Naive thymus-derived CD4-positive, alpha-beta T cell (primary cell): Measurements from ENCODE around the gene INF2. TPM values are rescaled to one million over a fixed set of nuclear protein-coding genes. Genes with fewer than 3 reads are reported as not detected.

Experiments
- ATAC-seq: fragments of 150-1000 bp; cut with Tn5 transposase; 2 replicates; pipeline ENCODE4 v1.10.0; 2021; ENCODE audit warnings: mild to moderate bottlenecking, moderate library complexity
- CTCF ChIA-PET: fragments of 350-600 bp; sonication (Branson Sonifier 250); formaldehyde crosslinking; loops from one replicate; lab custom pipeline; 2021; ENCODE audit warnings: antibody characterized with exemption; lab: Charles Lee
- POLR2A ChIA-PET: fragments of 350-600 bp; sonication (Branson Sonifier 250); formaldehyde crosslinking; loops from one replicate; lab custom pipeline; 2021; ENCODE audit warnings: antibody characterized with exemption, inconsistent platforms; lab: Charles Lee
- DNase-seq, 9 donors: peaks; one replicate each; pipeline versions ENCODE4 v3.0.0 to v3.0.0-alpha.2; 2020 to 2022; ENCODE audit warnings: mixed read lengths in 1 of 9
- H3K27ac ChIP-seq: one replicate; pipeline ENCODE4 v1.7.0; 2013; ENCODE audit warnings: mild to moderate bottlenecking, low read depth, low read length, moderate library complexity
- H3K27me3 ChIP-seq, 2 donors: one replicate each; pipeline ENCODE4 v1.7.0; 2013; ENCODE audit warnings: low read length in 2 of 2, mild to moderate bottlenecking in 2 of 2, moderate library complexity in 2 of 2; ENCODE audit not compliant: control insufficient read depth in 2 of 2, insufficient read depth in 2 of 2
- H3K36me3 ChIP-seq, 3 experiments: 1 replicate in 2 of 3; 2 replicates in 1 of 3; pipeline ENCODE4 v1.7.0; 2013; ENCODE audit warnings: low read length in 3 of 3, mild to moderate bottlenecking in 3 of 3, moderate library complexity in 1 of 3; ENCODE audit not compliant: insufficient read depth in 3 of 3, control insufficient read depth in 2 of 3
- H3K4me1 ChIP-seq, 2 donors: one replicate each; pipeline ENCODE4 v1.7.0; 2013; ENCODE audit warnings: low read length in 2 of 2, mild to moderate bottlenecking in 2 of 2, moderate library complexity in 1 of 2; ENCODE audit not compliant: control insufficient read depth in 2 of 2, insufficient read depth in 2 of 2
- H3K4me3 ChIP-seq: 2 replicates; pipeline ENCODE4 v1.7.0; 2013; ENCODE audit warnings: mild to moderate bottlenecking, low read length
- H3K9me3 ChIP-seq, 3 experiments: 1 replicate in 2 of 3; 2 replicates in 1 of 3; pipeline ENCODE4 v1.7.0; 2013; ENCODE audit warnings: low read length in 3 of 3; ENCODE audit not compliant: control insufficient read depth in 2 of 3
- H3K27ac Mint-ChIP-seq, 9 donors: one replicate each; pipeline ENCODE4 v1.8.0; 2020 to 2022; ENCODE audit warnings: mixed read lengths in 9 of 9, mild to moderate bottlenecking in 8 of 9, moderate library complexity in 5 of 9, inconsistent platforms in 2 of 9
- H3K27me3 Mint-ChIP-seq, 5 donors: one replicate each; pipeline ENCODE4 v1.8.0; 2021 to 2022; ENCODE audit warnings: mixed read lengths in 5 of 5, mild to moderate bottlenecking in 1 of 5
- H3K36me3 Mint-ChIP-seq, 5 donors: one replicate each; pipeline ENCODE4 v1.8.0; 2020 to 2022; ENCODE audit warnings: mixed read lengths in 5 of 5, mild to moderate bottlenecking in 3 of 5, inconsistent platforms in 1 of 5
- H3K4me1 Mint-ChIP-seq, 7 donors: one replicate each; pipeline ENCODE4 v1.8.0; 2020 to 2022; ENCODE audit warnings: mixed read lengths in 7 of 7, mild to moderate bottlenecking in 3 of 7, inconsistent platforms in 1 of 7
- H3K4me3 Mint-ChIP-seq, 10 donors: one replicate each; pipeline ENCODE4 v1.8.0; 2020 to 2022; ENCODE audit warnings: mild to moderate bottlenecking in 10 of 10, mixed read lengths in 10 of 10, moderate library complexity in 6 of 10, inconsistent platforms in 2 of 10
- H3K9me3 Mint-ChIP-seq, 11 donors: one replicate each; pipeline ENCODE4 v1.8.0; 2020 to 2022; ENCODE audit warnings: mixed read lengths in 11 of 11, mild to moderate bottlenecking in 4 of 11, inconsistent platforms in 1 of 11, moderate library complexity in 1 of 11
- intact Hi-C, 2 donors: fragments of 100-400 bp; cut with micrococcal nuclease; formaldehyde crosslinking; loops; one replicate each; pipeline ENCODE4 v1.15.1; 2023
- polyA plus RNA-seq, 2 donors: library from polyadenylated mRNA; unstranded; fragments of 300-500 nt; fragmentation: Illumina TruSeq; gene quantifications; one replicate each; pipeline ENCODE4 v1.2.3, GENCODE V29; 2021
- total RNA-seq, 6 experiments: library from RNA in 5 of 6; stranded (reverse) in 5 of 6; gene quantifications; 1 replicate in 5 of 6; 2 replicates in 1 of 6; pipeline ENCODE4 v1.2.3 and lab custom pipeline; 2021 to 2026

The INF2 gene
- total and polyA plus RNA-seq, 7 experiments from 2014 or later = 5.8 to 140 (median 75.1) TPM

DNA sequence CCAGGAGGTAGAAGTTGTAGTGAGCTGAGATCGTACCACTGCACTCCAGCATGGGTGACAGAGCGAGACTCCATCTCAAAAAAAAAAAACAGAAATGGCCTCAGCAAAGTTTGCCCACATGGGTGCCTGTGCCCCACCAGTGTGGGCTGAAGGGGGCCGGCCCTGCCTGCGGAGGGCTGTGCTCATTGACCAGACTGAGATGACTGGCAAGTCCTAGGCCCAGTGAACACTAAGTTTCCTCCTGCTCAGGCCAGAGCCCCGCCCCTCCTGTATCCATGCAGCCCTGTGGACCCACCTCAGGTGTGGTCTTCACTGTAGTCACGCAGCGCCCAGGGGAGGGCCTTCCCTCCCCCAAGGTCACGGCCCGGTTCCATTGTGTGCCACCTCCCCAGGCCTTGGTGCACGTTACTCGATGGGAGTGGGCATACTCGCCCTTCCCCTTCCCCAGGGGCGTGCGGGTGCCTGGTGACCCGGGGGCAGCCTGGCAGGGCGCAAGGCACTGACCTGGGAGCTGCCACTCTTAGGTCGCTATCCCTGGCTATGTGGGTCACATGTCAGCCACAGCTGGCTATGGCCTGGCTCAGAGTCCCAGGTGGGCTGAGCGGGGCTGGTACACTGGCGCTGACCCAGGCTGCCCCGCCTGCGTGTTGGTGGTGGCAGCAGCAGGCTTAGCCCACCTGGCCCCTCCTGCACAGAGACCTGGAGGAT, 16.1 kb downstream of the INF2 start:
- Mint-ChIP-seq H3K9me3 (no peaks in the 10 kb centered on the region), H3K27ac (peak overlapping the region in 2 of 9 donors; percentile 11 to 23), H3K4me1 (peaks cover 0 to 5% (median 4%) of the 10 kb centered on the region in 7 donors), H3K27me3 (no peaks in the 10 kb centered on the region), H3K36me3 (peaks cover 0 to 11% (median 3%) of the 10 kb centered on the region in 5 donors), H3K4me3 (no peak overlapping the region)
- H3K36me3 ChIP-seq = peaks cover 0 to 54% (median 4%) of the 10 kb centered on the region in 3 experiments
- ATAC-seq (no peak), DNase-seq (no peak)
- intact Hi-C loops = loop anchor here (5.0 kb wide), 3 partner anchors 38 to 628 kb away; partner anchors contain the start of gene KIF26A (in 1 of the 2)
- H3K4me1 ChIP-seq = no peaks in the 10 kb centered on the region
- H3K9me3 ChIP-seq = no peaks in the 10 kb centered on the region
- ChIA-PET CTCF (interaction anchor here (0.6 to 1.1 kb wide), 3 partner anchors 35 to 575 kb away, joined by 3 to 5 read pairs (median 3); no protein-coding TSS in a partner anchor), POLR2A (no interaction called here)
- H3K4me3 ChIP-seq = no peak overlapping the region
- no peak overlapping the region for H3K27ac ChIP-seq
- no peaks in the 10 kb centered on the region for H3K27me3 ChIP-seq

- H3K27ac ChIP-seq = no peak overlapping the region
- H3K4me3 ChIP-seq = no peak overlapping the region
- POLR2A ChIA-PET = interaction anchor here (0.6 to 1.9 kb wide), 2 partner anchors 22 to 356 kb away, joined by 3 to 5 read pairs; no protein-coding TSS in a partner anchor
- Mint-ChIP-seq H3K4me1 (peaks cover 0 to 5% (median 4%) of the 10 kb centered on the region in 7 donors), H3K27ac (no peak overlapping the region), H3K36me3 (peaks cover 0 to 11% (median 3%) of the 10 kb centered on the region in 5 donors), H3K27me3 (no peaks in the 10 kb centered on the region), H3K9me3 (no peaks in the 10 kb centered on the region), H3K4me3 (no peak overlapping the region)
- DNase-seq (no peak), ATAC-seq (no peak)
- CTCF ChIA-PET = no interaction called here
- H3K36me3 ChIP-seq = peaks cover 0 to 59% (median 4%) of the 10 kb centered on the region in 3 experiments
- H3K27me3 ChIP-seq = no peaks in the 10 kb centered on the region
- intact Hi-C loops = loop anchor here (5.0 kb wide), 3 partner anchors 40 to 630 kb away; partner anchors contain the start of gene KIF26A (in 1 of the 2)
- no peaks in the 10 kb centered on the region for H3K9me3 ChIP-seq
- no peaks in the 10 kb centered on the region for H3K4me1 ChIP-seq
These were observed 17.6 kb downstream of the INF2 start for GRCh38 chr14:104706733-104707607.

- CTCF ChIA-PET = interaction anchor here (1.0 to 1.7 kb wide), 4 partner anchors 26 to 50 kb away, joined by 3 to 4 read pairs (median 4); no protein-coding TSS in a partner anchor
- no peaks in the 10 kb centered on the region for H3K9me3 Mint-ChIP-seq
- Histone ChIP-seq H3K27me3 (no peaks in the 10 kb centered on the region), H3K4me3 (no peak overlapping the region), H3K4me1 (no peaks in the 10 kb centered on the region), H3K36me3 (peaks cover 0 to 59% (median 4%) of the 10 kb centered on the region in 3 experiments), H3K27ac (no peak overlapping the region), H3K9me3 (no peaks in the 10 kb centered on the region)
- POLR2A ChIA-PET = interaction anchor here (0.6 to 1.9 kb wide), 3 partner anchors 23 to 355 kb away, joined by 3 to 5 read pairs (median 4); no protein-coding TSS in a partner anchor
- peak overlapping the region in 1 of 9 donors; percentile 71 for H3K27ac Mint-ChIP-seq
- no peak for ATAC-seq
- H3K4me3 Mint-ChIP-seq = no peak overlapping the region
- peak in 1 of 9 donors; percentile 24 for DNase-seq
- no peaks in the 10 kb centered on the region for H3K27me3 Mint-ChIP-seq
- H3K36me3 Mint-ChIP-seq = peaks cover 0 to 11% (median 3%) of the 10 kb centered on the region in 5 donors
- peaks cover 0 to 5% (median 4%) of the 10 kb centered on the region in 7 donors for H3K4me1 Mint-ChIP-seq
- intact Hi-C loops = loop anchor here (1.0 to 5.0 kb wide), 8 partner anchors 13 to 631 kb away; partner anchors contain the start of genes INF2 (in 1 of the 2) and KIF26A (in 1 of the 2)
These were observed 18.5 kb downstream of the INF2 start for GRCh38 chr14:104707608-104708595.

GRCh38 chr14:104708606-104709268, 19.3 kb downstream of the INF2 start:
- no peaks in the 10 kb centered on the region for H3K9me3 Mint-ChIP-seq
- peak overlapping the region in 5 of 9 donors; percentile 32 to 71 (median 52) for H3K27ac Mint-ChIP-seq

DNA sequence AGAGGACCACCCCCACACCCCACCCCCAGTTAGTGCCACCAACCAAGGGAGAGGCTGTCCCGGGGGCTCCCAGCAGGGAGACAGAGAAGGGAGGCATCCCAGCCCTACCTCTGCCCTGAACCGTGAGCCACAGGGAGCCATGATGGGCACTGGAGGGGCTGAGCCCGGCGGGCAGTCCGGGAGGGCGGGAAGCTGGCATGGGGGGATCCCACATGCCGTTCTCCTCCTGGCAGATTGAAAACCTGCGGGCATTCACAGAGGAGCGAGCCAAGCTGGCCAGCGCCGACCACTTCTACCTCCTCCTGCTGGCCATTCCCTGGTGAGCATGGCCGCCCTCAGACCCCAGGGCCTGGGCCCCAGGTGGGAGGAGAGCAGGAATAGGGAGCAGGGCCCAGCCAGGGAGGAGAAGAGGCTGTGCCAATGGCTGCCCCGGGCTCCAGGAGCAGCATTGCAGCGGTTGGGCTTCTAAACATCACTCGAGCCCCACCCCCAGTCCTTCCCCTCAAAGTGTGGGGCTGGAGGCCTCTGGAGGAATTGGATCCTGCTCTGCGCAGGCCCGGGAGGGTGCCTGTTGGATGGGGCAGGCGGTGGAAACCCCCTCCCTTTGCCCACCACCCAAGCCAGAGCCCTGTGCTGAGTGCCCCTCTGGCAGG, 20.1 kb downstream of the INF2 start:
- H3K4me1 Mint-ChIP-seq = peaks cover 0 to 5% (median 4%) of the 10 kb centered on the region in 7 donors
- intact Hi-C loops = loop anchor here (2.0 to 5.0 kb wide), 4 partner anchors 15 to 632 kb away; partner anchors contain the start of gene KIF26A (in 1 of the 2)
- Histone ChIP-seq H3K4me1 (no peaks in the 10 kb centered on the region), H3K27ac (no peak overlapping the region), H3K4me3 (no peak overlapping the region), H3K36me3 (peaks cover 0 to 60% (median 5%) of the 10 kb centered on the region in 3 experiments), H3K9me3 (no peaks in the 10 kb centered on the region), H3K27me3 (no peaks in the 10 kb centered on the region)
- ChIA-PET CTCF (interaction anchor here (0.8 to 1.7 kb wide), 8 partner anchors 25 to 77 kb away, joined by 3 to 14 read pairs (median 4); no protein-coding TSS in a partner anchor), POLR2A (interaction anchor here (0.9 to 1.0 kb wide), 2 partner anchors 16 to 50 kb away, joined by 3 to 4 read pairs; no protein-coding TSS in a partner anchor)
- H3K9me3 Mint-ChIP-seq = no peaks in the 10 kb centered on the region
- DNase-seq (no peak), ATAC-seq (no peak)
- no peak overlapping the region for H3K4me3 Mint-ChIP-seq
- H3K27me3 Mint-ChIP-seq = no peaks in the 10 kb centered on the region
- H3K36me3 Mint-ChIP-seq = peaks cover 0 to 5% (median 3%) of the 10 kb centered on the region in 5 donors
- H3K27ac Mint-ChIP-seq = no peak overlapping the region

More at GRCh38 chr14:104708606-104709268, 19.3 kb downstream of the INF2 start:
- Mint-ChIP-seq H3K4me1 (peaks cover 0 to 5% (median 4%) of the 10 kb centered on the region in 7 donors), H3K27me3 (no peaks in the 10 kb centered on the region), H3K4me3 (no peak overlapping the region), H3K36me3 (peaks cover 0 to 11% (median 3%) of the 10 kb centered on the region in 5 donors)
- ChIA-PET POLR2A (interaction anchor here (0.9 to 1.9 kb wide), 3 partner anchors 17 to 49 kb away, joined by 3 to 5 read pairs (median 4); no protein-coding TSS in a partner anchor), CTCF (interaction anchor here (0.8 to 1.7 kb wide), 9 partner anchors 24 to 76 kb away, joined by 3 to 14 read pairs (median 4); no protein-coding TSS in a partner anchor)
- DNase-seq (peak; percentile 51 to 81 (median 66)), ATAC-seq (peak; percentile 90)
- H3K9me3 ChIP-seq = no peaks in the 10 kb centered on the region
- no peaks in the 10 kb centered on the region for H3K27me3 ChIP-seq
- no peak overlapping the region for H3K4me3 ChIP-seq
- H3K4me1 ChIP-seq = no peaks in the 10 kb centered on the region
- peaks cover 0 to 59% (median 4%) of the 10 kb centered on the region in 3 experiments for H3K36me3 ChIP-seq
- H3K27ac ChIP-seq = no peak overlapping the region
- intact Hi-C loops = loop anchor here (1.0 to 5.0 kb wide), 8 partner anchors 14 to 631 kb away; partner anchors contain the start of genes INF2 (in 1 of the 2) and KIF26A (in 1 of the 2)
